HG02588 (cell line): ENCODE data around the gene CYTL1.
A peak's percentile ranks its signal among the peaks of the same experiment; 100 is the strongest.
"Not testable (repeated sequence)": the region's sequence is repeated elsewhere in the genome, so short reads cannot be mapped to it uniquely, and the experiment has no call there.

Experiments
- ATAC-seq: cut with Tn5 transposase; IDR thresholded peaks from one replicate; pipeline ENCODE4 v1.9.1; 2021; ENCODE audit warnings: mild to moderate bottlenecking, moderate library complexity; ENCODE audit not compliant: unreplicated experiment

CYTL1 gene

DNA sequence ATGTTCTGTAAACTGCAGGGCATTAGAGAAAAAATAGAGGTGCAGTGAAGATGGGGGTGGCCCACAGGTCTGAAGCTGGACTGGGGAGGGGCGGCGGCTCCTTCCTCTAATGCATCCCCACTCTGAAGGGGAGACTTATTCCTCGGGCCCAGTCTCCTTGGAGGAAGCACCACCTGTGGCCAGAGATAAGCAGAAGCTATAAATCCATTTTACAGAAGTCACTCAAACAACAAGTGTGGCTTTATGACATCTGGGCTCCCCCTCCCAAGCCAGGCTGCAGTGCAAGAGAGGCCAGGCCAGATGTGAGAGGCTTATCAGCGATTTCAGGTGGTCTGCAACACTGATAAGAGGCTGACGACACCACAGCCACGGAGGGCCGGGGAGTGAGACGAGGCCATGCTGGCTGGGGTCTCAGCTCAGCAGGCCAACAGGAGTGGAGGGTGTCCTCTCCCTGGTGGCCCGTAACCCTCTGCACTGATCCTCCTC lies 15.8 kb downstream of the CYTL1 start:
- no peak for ATAC-seq

DNA sequence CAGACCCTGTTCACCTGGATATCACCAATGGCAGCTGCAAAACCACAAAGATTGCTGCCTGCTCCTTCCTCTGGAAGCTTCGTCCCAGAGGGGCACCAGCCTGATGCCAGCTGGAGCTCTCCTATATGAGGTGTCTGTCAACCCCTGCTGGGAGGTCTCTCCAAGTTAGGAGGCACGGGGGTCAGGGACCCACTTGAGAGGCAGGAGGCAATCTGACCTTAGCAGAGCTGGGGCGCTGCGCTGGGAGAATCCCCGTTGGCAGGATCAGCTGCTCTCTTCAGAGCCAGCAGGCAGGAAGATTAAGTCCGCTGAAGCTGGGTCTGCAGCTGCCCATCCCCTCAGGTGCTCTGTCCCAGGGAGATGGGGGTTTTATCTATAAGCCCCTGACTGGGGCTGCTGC lies 17.6 kb downstream of the CYTL1 start:
- not testable (repeated sequence) for ATAC-seq

DNA sequence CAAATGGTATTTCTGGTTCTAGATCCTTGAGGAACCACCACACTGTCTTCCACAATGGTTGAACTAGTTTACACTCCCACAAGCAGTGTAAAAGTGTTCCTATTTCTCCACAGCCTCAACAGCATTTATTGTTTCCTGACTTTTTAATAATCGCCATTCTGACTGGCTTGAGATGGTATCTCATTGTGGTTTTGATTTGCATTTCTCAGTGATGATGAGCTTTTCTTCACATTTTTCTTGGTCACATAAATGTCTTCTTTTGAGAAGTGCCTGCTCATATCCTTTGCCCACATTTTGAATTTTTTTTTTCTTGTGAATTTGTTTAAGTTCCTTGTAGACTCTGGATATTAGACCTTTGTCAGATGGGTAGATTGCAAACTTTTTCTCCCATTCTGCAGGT lies 22.3 kb downstream of the CYTL1 start:
- not testable (repeated sequence) for ATAC-seq

DNA sequence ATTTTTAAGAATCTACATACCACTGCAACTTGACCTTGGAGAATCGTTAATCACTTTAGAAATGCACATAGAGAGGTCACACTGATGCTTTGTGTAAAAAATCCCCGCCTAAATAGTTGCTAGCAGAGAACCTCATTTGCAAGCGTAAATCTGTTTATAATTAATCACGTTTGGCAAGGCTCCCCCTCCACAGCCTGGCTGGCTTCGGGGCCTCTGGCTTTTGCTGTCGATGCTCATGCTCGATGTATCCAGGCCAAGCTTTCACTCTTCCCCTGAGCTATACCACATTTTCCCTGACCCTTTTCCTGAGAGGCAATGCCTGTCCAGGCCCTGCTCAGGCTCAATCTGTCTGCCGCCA lies 23.4 kb downstream of the CYTL1 start:
- no peak for ATAC-seq

DNA sequence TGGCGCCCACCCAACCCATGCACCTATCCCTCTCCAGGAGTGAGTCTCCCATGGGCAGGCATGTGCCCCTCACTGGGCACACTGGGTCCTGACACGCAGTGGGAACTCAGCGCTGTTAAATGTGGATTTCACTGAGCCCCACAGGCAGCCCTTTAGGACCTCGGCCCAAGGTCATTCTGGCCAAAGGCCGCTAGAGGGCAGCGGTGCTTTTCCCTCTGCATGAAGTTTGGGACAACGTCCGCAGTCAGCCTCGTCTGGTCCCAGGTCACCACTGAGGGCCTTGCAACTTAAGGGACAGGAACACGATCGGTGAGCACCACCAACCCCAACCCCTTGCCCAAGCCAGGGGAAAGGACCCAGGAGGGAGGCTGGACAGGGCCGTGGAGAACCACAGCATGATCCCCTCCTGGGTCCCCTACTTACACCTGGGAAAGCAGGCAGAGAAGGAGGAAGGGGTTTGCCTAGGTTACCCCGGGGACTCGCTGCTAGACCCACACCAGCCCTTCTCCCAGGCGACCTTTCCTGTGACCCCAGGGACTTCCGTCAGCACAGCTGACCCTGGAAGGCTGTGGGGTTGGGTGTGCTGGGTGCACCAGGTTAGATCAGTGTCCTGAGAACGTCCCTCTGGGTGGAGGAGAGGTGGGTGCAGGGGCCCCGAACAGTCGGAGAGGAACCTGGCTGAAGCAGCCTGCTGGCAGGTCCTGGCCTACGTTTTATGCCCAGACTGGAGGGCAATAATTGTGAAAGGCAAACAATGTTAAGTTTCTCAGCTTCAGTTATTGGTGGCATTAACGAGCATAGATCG lies 24.0 kb downstream of the CYTL1 start:
- peak; percentile 69 for ATAC-seq

DNA sequence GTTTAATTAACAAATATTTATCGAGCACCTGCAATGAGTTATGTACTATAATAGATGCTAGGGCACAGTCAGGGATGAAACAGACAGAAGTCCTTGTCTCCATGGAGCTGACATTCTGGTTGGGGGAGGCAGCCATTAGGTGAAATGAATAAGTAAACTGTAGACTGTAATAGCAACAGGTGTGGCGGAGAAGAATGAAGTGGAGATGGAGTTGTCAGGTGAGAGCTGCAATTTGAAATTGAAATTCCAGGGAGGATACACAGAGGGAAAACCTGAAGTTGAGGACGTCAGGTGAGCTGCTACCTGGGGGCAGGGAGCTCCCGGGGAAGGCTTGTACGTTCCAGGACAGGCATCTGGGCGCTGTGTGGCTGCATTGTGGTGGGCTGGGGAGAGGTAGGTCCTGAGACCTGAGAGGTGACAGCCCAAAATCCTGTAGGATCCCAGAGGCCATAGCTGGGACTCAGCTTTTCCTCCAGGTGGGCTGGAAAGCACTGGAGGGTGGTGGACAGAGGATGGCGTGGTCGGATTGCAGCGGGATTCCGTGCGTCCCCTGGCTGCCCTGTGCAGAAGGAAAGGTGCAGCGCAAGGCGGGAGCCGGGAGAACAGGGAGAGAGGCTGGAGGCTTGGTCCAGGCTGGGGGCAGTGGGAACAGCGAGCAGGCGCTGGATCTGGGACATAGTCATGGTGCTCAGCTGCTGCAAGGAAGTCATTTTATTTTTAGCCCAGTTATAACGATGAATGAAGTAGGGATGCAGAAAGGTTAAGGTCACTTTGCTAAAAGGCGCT lies 24.8 kb downstream of the CYTL1 start:
- no peak for ATAC-seq

DNA sequence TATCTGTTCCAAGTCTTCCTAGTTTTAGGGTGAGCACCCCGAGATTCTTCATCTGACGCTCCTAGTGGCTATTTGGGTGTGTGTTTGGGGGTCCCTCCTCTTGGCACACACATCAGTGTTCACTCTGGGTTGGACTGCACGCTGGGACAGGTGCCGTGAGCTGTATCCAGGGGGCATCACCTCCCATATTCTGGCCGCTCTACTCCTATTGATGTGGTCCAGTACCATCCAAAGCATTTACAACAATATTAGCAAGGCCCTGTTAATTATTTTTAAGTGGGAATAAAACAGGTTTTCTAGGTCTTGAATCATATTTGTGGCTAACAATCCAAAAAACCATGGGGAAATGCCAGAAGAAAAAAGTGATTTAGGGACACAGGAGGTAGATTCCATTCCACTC lies 26.4 kb downstream of the CYTL1 start:
- ATAC-seq = no peak

DNA sequence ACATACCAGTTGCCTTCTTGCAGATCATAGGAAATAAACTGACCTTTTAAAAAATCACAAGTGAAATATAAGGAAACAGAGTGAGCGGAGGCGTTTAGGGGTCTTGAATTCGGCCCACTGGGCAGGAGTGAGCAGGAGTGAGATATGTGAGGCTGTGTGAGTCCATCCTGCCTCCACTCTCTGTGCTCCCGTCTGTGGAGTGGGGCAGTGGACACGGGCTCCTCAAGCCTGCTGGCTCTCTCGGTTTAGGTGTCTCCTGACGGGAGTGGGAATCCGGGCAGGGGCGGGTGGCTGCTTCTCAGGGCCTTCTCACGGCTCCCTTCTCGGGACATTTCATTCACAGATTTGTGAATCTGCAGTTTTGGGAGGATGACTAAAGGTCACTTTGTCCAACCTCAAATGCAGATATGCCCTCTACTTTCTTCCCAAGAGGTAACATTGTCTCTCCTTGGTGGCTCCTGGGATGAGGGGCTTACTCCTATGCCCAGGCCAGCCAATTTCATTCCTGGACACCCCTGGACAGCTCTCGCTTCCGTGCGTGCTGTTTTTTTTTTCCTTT lies 27.6 kb downstream of the CYTL1 start:
- ATAC-seq = no peak

DNA sequence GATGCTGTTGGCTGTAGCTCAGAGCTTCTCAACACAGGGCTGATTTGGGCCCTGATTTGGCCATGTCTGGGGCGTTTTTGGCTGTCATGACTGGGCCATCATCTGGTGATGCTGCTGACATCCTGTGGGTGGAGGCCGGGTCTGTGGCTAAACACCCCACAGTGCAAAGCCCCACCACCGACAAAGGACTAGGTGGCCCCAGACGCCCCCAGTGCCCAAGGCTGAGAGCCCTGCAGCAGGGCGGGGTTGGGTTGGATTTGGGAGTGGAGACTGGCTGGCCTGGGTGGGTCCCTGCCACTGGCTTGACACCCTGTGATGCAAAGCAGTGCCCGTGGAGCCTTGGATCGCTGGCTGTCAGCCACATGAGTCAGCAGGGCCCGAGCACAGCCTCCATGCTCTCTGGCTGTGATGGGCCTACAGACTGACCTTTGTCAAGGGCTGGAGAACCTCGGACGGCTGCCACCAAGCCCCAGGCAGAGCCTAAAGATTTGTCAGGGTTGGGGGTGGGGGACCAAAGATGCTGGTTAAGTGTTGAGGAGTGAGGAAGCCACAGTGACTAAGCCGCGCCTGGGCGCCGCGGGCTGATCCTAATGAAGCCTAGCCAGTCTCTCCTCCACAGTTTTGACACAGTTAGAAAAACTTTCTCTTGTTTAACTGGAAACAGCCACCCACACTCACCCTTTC lies 28.3 kb downstream of the CYTL1 start:
- no peak for ATAC-seq

DNA sequence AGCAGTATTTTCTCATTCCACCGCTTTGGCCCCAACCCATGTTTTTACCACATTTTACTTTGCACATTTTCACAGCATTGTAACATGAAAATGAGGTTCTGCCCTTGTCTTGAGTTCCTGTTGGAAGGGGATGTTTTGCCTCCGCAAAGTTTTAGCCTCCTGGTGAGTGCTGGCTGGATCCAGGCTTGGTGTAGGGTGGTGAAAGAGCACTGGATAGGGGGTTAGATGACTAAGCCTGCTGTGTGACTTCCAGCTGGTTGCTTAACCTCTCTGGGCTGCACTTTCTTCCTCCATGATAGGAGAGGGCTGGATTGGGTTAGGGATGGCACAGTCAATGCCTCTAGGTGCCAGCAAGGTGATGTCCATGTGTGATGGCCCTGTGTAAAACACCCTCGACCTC lies 28.9 kb downstream of the CYTL1 start:
- ATAC-seq = no peak

DNA sequence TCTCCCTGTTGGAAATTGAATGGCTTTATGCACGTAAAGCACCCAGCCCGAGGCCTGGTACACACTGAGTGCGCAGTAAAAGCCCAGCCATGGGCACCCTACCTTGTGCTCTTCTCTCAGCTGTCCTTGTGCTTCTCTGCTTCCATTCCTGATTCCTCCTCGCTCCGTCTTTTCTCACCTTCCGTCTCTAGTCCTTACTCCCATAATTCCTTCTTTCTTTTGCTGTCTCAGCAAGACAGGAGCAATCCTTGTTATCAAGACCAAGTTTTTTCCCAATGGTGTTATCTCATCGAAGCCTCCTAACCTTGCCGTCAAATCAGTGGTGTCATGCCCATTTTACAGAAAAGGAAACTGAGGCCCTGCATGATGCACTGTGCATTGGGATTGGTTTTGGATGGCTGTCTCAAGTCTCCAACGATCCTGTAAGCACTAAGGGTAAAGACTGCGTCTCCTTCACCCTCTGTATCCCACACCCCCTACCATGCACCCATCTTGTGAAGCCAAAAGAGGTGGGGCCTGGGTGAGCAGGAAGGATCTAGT lies 30.1 kb downstream of the CYTL1 start:
- ATAC-seq = no peak

DNA sequence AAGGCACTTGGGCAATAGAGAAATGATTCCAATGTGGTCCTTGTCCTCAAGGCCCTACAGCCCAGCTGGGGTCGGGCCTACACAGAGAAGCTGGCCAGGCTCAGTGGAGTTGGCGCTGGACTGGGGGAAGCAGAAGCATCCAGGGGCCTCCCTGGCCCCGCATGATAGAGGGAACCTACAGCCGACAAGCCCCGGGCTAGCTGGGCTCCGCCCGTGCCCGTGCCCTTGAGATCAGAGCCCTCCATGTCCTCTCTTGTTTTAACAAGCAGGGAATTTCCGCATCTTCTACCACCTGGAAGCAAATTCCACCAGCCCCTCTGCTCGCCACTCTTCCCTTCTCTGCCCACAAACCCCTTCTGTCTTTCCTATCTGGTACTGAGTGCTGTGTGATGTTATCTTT lies 31.6 kb downstream of the CYTL1 start:
- ATAC-seq = no peak

DNA sequence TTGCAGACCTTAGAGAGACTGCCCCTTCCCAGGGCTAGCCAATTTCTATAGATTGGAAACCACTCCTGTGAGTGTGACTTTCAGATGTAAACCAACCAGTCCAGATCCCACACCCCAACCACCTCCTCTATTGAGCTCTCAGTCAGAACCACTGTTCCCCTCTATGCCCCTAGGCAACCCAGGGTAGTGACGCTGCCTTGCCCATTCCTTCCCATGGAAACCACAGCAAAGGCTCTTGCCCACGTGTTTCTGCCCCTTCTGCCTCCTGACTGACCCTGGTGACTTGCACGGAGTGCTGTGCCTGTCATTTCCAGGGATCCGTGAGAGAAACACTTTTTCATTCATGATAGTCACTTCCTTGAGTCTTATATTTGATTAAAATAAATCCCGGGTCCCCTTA lies 32.4 kb downstream of the CYTL1 start:
- ATAC-seq = no peak

DNA sequence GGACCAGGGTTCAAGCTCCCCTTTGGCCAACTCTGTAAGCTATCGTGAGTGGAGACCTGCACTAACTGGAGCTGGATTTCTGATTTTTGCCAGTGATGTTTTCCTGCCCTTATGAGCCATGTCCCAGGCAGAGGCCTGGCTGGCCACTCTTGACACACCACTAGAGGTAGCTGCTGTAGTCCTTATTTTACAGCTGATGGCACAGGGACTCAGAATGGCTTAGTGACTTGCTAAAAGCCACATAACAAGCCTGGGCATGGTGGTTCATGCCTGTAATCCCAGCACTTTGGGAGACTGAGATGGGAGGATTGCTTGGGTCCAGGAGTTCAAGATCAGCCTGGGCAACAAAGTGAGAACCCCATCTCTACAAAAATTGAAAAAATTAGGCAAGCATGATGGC lies 33.4 kb downstream of the CYTL1 start:
- ATAC-seq = no peak

DNA sequence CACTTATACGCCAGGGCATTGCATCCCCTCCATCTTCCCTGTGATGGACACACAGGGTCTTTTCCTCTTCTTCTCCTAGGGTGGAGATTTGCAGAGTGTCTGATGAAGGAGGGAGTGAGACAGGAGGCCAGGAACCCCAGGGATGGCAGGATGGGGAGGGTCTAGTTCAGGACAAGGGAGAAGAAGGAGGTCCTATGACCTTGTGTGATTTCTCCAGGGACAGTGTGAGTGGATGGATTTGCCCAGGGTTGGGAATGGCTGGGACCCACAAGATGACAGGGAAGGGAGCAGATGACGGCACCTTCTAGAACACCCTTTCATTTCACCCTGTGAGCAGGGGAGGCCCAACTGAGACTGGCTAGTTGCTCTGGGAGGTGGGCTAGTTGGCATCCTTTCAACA lies 34.2 kb downstream of the CYTL1 start:
- ATAC-seq = no peak

DNA sequence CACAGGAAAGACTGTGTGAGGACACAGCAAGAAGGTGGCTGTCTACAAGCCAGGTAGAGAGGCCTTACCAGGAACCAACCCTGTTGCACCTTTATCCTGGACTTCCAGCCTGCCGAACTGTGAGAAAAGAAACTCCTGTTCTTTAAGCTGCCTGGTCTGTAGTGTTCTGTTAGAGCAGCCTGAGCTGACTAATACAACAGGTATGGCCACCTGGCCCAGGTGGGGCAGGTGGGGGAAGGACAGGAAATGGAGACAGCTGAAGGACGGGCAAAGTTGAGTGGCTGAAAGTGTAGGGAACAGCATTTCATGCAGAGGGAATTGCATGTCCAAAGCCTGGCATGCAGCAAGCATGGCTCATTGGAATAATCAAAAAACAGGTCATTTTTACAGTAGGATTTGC lies 35.1 kb downstream of the CYTL1 start:
- ATAC-seq = no peak

DNA sequence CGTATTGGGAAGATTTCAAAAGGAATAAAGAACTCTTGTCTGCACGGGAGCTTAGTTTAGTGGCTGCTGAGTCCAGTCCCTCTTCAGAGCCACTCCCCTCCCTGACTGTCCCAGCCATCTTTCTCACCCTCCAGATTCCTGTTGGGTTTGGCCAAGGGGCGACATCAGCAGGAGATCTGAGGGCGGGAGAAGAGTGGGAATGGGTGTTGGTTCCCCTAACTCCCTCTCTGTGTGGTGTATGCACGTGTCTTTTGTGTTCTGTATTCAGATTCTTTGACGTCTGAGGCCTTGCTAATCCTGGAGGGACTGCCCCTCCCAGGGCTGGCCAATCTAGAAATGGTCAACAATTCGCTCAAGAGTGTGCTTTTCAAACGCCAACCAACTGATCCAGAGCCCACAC lies 37.4 kb downstream of the CYTL1 start:
- ATAC-seq = no peak

DNA sequence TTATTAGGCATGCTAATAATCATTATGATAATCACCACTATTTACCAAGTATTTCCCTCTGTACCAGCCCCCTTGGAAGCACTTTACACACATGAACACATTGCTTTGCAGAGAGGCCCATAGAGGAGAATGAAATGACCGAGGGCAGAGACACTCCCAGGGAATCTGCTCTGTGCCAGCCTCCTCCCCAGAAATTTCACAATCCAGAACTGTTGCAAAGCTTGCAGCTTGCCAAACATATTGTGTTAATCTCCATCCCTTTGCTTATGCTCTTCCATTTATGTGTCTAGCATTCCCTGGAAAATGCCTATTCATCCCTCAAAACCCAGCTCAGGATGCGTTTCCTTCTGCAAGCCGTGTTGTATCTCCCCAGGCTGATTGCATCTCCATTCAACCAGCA lies 37.8 kb downstream of the CYTL1 start:
- ATAC-seq = no peak

DNA sequence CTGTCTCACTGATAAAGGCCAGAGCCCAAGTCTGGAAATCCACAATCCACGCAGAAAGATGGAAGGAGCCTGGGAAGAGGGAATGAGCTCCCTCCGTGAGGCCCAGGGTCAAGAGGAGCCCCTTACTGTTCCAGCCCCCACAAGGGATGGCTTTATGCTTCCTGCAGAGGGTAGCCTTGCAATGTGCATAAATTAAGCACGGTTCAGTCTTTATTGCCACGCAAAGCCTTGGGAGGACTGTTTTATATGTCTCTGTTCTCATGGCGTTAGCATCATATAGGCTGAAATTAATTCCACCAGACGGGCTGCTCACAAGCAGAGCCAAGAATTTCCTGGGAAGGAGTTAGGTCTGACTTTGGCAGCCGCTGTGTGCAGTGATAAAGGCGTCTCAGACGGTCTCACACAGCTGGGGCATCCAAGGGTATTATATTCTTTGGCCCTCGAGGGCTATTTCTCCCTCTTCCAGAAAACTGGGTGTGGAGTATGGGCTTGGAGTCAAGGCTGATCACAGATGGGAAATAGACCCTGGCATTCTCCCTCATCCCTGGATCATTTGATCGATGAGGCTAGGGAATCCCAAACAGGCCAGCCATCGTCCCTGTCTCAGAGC lies 38.5 kb downstream of the CYTL1 start:
- ATAC-seq = no peak

DNA sequence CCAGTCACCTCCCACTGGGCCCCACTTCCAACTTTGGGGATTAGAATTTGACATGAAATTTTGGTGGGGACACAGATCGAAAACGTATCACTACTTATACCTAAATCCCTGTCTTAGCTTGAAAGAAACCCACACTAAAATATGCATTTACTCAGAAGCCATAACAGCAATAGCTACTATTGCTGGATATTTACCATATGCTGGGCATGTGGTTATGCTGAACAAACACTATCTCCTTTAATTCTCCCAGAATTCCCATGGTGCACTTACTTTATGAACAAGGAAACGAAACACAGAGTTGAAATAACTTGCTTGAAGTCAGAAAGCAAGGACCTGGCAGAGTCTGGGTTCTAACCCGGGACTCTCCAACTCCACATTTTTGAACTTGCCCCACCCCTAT lies 39.3 kb downstream of the CYTL1 start:
- no peak for ATAC-seq

DNA sequence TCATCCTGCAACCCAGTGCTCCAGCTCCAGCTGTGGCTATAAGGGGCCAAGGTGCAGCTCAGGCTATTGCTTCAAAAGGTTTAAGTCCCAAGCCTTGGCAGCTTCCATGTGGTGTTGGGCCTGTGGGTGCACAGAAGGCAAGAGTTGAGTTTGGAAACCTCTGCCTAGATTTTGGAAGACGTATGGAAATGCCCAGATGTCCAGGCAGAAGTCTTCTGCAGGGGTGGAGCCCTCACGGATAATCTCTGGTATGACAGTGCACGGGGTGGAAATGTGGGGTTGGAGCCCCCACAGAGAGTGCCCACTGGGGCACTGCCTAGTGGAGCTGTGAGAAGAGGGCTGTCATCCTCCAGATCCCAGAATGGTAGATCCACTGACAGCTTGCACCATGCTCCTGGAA lies 44.5 kb downstream of the CYTL1 start:
- ATAC-seq = no peak
